Prostate gland (tissue), 2 donors: ENCODE data around the gene TESK1. TPM values are rescaled to one million over a fixed set of nuclear protein-coding genes. Genes with fewer than 3 reads are reported as not detected.

ENCODE experiments used
- DNase-seq: peaks from one replicate; pipeline ENCODE4 v3.0.0-alpha.2; 2019; ENCODE audit warnings: low spot score
- H3K27ac ChIP-seq, 2 donors: fragments of 200-600 bp; sonication (generic); 2 replicates each; pipeline ENCODE4 v1.5.1; 2017 to 2019
- H3K27me3 ChIP-seq: fragments of 200-600 bp; sonication (generic); replicated peaks from 2 replicates; pipeline ENCODE4 v1.5.1; 2019; ENCODE audit not compliant: insufficient read depth
- H3K36me3 ChIP-seq, 2 donors: fragments of 200-600 bp; sonication (generic); 1 replicate in 1 of 2; 2 replicates in 1 of 2; pipeline versions ENCODE4 v1.5.1 to v1.8.1; 2017 to 2019
- H3K4me1 ChIP-seq: fragments of 200-600 bp; sonication (generic); replicated peaks from 2 replicates; pipeline ENCODE4 v1.5.1; 2019
- H3K4me3 ChIP-seq, 2 donors: fragments of 200-600 bp; sonication (generic); 2 replicates each; pipeline ENCODE4 v1.5.1; 2017 to 2019
- H3K9me3 ChIP-seq: fragments of 200-600 bp; sonication (generic); 2 replicates; pipeline ENCODE4 v1.5.1; 2017
- POLR2A ChIP-seq: fragments of 450-650 bp; IDR thresholded peaks from one replicate; pipeline ENCODE4 v1.6.1; 2016; ENCODE audit warnings: antibody characterized with exemption, mild to moderate bottlenecking
- POLR2AphosphoS5 ChIP-seq: sonication (generic); formaldehyde crosslinking; IDR thresholded peaks from one replicate; pipeline ENCODE4 v1.6.1; 2017; ENCODE audit warnings: antibody characterized with exemption
- WGBS: methylation state at CpG from one replicate; pipeline ENCODE4 v1.1.5; 2018; 5-methylcytosine and 5-hydroxymethylcytosine counted together
- intact Hi-C: fragments of 100-400 bp; cut with DNase I; formaldehyde crosslinking; loops from one replicate; pipeline ENCODE4 v1.14.2; 2022
- total RNA-seq, 2 donors: library from RNA; depleted of rRNA; stranded (reverse); fragments of >200 nt; gene quantifications; one replicate each; pipeline ENCODE4 v1.1.0, GENCODE V29; 2016
- TF ChIP-seq, protein P1 (sequence below), 4 experiments: fragments of 200-600 bp in 2 of 4; fragments of 450-650 bp in 2 of 4; sonication (generic) in 2 of 4; IDR thresholded peaks; 1 replicate in 3 of 4; 2 replicates in 1 of 4; pipeline ENCODE4 v1.5.1; 2016 to 2019; ENCODE audit warnings: antibody characterized with exemption in 4 of 4, mild to moderate bottlenecking in 2 of 4, moderate library complexity in 2 of 4

Gene TESK1
- total RNA-seq, 2 donors from 2014 or later: 40.2 to 67.3 TPM

DNA sequence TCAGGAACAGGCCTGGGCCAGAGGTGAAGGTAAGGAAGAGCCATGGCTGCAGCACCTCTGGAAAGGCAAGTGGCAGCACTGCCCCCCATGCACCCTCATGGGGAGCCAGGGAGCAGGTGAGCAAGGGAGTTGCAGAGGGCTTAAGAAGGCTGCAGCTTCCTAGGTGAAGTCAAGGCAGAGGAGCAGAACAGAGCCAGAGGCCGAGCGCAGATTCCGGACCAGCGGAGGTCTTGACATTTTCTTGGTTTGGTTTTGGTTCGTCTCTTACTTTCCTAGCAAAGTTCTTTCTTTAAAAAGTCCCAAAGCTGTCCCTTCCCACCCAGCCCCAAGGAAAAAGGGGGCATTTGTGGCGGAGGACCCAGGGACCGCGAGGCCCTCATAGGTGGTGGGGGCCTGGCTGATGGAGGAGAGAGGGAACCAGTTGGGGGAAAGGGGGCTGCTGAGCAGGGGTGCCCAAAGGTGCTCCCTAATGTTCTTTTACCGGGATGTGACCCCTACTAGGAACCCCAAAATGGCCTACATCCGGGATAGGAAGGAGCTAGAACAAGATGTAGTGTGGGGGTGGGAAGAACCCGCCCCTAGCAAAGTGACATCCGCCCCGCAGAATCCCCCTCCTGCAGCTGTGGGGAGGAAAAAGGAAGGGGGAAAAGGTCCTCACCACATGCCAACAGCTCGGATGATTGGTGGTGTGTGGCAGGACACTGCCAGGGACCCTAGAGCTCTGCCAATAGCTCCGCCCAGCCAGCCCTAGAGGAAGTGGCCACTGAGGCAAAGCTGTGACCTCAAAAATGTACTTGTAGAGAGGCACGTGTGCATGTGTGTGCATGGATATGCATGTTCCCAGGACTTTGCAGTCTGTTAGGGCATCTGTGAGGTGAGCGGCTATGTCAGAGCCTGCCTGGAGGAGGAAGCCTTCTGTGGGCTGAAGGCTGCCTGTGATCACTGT is 14.1 kb downstream of the TESK1 start:
- H3K27ac ChIP-seq: no peak overlapping the region
- no peaks in the 10 kb centered on the region for H3K36me3 ChIP-seq
- intact Hi-C loops: no loop called here
- H3K4me1 ChIP-seq: no peaks in the 10 kb centered on the region
- H3K4me3 ChIP-seq: no peak overlapping the region
- TF ChIP-seq POLR2AphosphoS5: no peak
- TF ChIP-seq, protein P1, sequence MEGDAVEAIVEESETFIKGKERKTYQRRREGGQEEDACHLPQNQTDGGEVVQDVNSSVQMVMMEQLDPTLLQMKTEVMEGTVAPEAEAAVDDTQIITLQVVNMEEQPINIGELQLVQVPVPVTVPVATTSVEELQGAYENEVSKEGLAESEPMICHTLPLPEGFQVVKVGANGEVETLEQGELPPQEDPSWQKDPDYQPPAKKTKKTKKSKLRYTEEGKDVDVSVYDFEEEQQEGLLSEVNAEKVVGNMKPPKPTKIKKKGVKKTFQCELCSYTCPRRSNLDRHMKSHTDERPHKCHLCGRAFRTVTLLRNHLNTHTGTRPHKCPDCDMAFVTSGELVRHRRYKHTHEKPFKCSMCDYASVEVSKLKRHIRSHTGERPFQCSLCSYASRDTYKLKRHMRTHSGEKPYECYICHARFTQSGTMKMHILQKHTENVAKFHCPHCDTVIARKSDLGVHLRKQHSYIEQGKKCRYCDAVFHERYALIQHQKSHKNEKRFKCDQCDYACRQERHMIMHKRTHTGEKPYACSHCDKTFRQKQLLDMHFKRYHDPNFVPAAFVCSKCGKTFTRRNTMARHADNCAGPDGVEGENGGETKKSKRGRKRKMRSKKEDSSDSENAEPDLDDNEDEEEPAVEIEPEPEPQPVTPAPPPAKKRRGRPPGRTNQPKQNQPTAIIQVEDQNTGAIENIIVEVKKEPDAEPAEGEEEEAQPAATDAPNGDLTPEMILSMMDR (IDR thresholded peaks at IDR 0.05): no peak
- no peak for TF ChIP-seq POLR2A
- no peaks in the 10 kb centered on the region for H3K9me3 ChIP-seq
- no peaks in the 10 kb centered on the region for H3K27me3 ChIP-seq
- no peak for DNase-seq
- WGBS: 84% methylated on average over 17 of the region's 17 CpGs

DNA sequence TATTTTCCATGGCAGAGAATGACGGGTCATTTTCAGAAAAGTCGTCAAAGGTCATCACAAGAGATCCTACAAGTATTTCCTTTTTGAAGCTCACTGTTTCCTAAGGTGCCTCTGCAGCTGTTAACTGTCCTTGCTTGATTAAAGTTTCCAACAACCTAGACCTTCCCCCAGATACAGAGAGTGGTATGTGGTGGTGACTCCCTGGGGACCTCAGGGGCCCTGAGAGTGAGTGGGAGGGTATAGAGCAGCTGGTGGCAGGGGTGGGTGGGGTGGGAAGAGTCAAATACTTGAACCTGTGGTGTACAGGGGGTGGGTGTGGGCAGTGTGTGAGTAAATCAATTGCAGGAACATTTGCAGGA is 14.7 kb downstream of the TESK1 start:
- no peak overlapping the region for H3K4me3 ChIP-seq
- no peak overlapping the region for H3K27ac ChIP-seq
- 70% methylated on average over 2 of the region's 2 CpGs for WGBS
- intact Hi-C loops: no loop called here
- H3K9me3 ChIP-seq: no peaks in the 10 kb centered on the region
- TF ChIP-seq POLR2A (no peak), POLR2AphosphoS5 (no peak)
- TF ChIP-seq, protein P1 (IDR thresholded peaks at IDR 0.05): no peak
- DNase-seq: no peak
- H3K27me3 ChIP-seq: no peaks in the 10 kb centered on the region
- H3K36me3 ChIP-seq: no peaks in the 10 kb centered on the region
- H3K4me1 ChIP-seq: no peaks in the 10 kb centered on the region

DNA sequence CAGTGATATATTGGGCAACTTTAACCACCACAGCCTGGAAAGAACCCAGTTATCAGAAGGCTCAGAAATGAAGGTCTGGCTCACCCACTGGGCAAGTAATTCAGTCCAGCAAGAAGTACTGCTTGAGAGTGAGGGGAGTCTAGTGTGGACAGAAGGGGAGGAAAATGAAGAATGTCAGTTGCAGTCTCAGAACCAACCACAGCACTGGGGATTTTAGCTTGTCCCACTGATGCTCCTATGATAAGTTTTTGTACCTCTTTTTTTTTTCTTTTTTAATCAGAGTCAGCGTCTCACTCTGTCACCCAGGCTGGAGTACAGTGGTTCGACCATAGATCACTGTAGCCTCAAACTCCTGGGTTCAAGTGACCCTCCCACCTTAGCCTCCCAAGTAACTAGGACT is 22.5 kb downstream of the TESK1 start:
- H3K27me3 ChIP-seq: no peaks in the 10 kb centered on the region
- TF ChIP-seq, protein P1 (IDR thresholded peaks at IDR 0.05): no peak
- TF ChIP-seq POLR2A: no peak
- no peak for TF ChIP-seq POLR2AphosphoS5
- no peaks in the 10 kb centered on the region for H3K4me1 ChIP-seq
- no peak overlapping the region for H3K4me3 ChIP-seq
- no peak for DNase-seq
- WGBS: 88% methylated on average over 2 of the region's 2 CpGs
- H3K9me3 ChIP-seq: no peaks in the 10 kb centered on the region
- no peaks in the 10 kb centered on the region for H3K36me3 ChIP-seq
- intact Hi-C loops: no loop called here
- H3K27ac ChIP-seq: no peak overlapping the region

DNA sequence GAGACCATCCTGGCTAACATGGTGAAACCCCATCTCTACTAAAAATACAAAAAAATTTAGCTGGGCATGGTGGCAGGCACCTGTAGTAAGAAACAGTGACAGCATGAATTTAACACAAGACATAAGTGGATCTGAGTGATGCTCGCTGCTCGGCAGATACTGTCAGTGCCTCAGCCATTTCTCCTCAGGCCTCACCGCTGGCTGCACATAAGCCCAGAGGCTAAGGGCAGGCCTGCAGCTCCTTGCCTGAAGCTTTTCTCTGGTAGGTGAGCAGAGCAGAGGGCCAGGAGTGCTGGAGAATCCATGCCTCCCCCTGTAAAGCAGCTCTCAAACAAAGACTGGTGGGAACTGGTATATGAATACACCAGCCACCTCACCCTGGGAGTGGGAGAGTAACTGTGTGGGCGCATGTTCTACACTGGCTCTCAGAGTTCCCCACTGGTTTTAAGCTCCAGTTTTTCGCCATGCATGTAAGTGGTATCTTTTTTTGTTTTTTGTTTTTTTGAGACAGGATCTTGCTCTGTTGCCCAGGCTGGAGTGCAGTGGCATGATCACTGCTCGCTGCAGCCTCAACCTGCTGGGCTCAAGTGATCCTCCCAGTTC is 23.4 kb downstream of the TESK1 start:
- H3K9me3 ChIP-seq: no peaks in the 10 kb centered on the region
- no peak overlapping the region for H3K27ac ChIP-seq
- intact Hi-C loops: no loop called here
- H3K4me3 ChIP-seq: no peak overlapping the region
- H3K27me3 ChIP-seq: no peaks in the 10 kb centered on the region
- H3K36me3 ChIP-seq: no peaks in the 10 kb centered on the region
- DNase-seq: no peak
- TF ChIP-seq POLR2AphosphoS5: no peak
- no peak for TF ChIP-seq POLR2A
- TF ChIP-seq, protein P1 (IDR thresholded peaks at IDR 0.05): no peak
- WGBS: 92% methylated on average over 6 of the region's 6 CpGs
- no peaks in the 10 kb centered on the region for H3K4me1 ChIP-seq
